HG03354 (cell line): ENCODE measurements around the gene DCTN4.

Source experiments
- ATAC-seq: cut with Tn5 transposase; IDR thresholded peaks from one replicate; pipeline ENCODE4 v1.9.1; 2021; ENCODE audit warnings: mild to moderate bottlenecking; ENCODE audit not compliant: unreplicated experiment, poor library complexity, severe bottlenecking

DCTN4 gene

GRCh38 chr5:150779397-150780186 lies 20.8 kb upstream of the DCTN4 start:
- peak; percentile 15 for ATAC-seq

- peak; percentile 20 for ATAC-seq
Measured at GRCh38 chr5:150778517-150779396, 19.9 kb upstream of the DCTN4 start, which contains the start of gene SMIM3. SMIM3 (plus strand) TSS chr5:150778757; CDS start chr5:150795441, 16,684 bp downstream.

GRCh38 chr5:150778088-150778516 lies 19.3 kb upstream of the DCTN4 start:
- no peak for ATAC-seq

GRCh38 chr5:150777685-150778084 lies 18.9 kb upstream of the DCTN4 start:
- no peak for ATAC-seq

- ATAC-seq: no peak
Measured at GRCh38 chr5:150774145-150774544, 15.3 kb upstream of the DCTN4 start.

GRCh38 chr5:150771034-150771795 lies 12.4 kb upstream of the DCTN4 start:
- ATAC-seq: no peak

GRCh38 chr5:150766251-150766650 lies 7.4 kb upstream of the DCTN4 start:
- ATAC-seq: no peak

GRCh38 chr5:150765799-150766169 lies 7.0 kb upstream of the DCTN4 start:
- peak; percentile 17 for ATAC-seq

GRCh38 chr5:150765011-150765798 lies 6.4 kb upstream of the DCTN4 start:
- peak; percentile 64 for ATAC-seq

GRCh38 chr5:150764530-150764929 lies 5.7 kb upstream of the DCTN4 start:
- no peak for ATAC-seq

GRCh38 chr5:150763023-150763769 lies 4.4 kb upstream of the DCTN4 start:
- ATAC-seq: no peak

GRCh38 chr5:150762211-150762610 lies 3.4 kb upstream of the DCTN4 start:
- ATAC-seq: no peak

GRCh38 chr5:150759334-150759583 lies 442 bp upstream of the DCTN4 start:
- no peak for ATAC-seq

- peak; percentile 29 for ATAC-seq
Measured at GRCh38 chr5:150758203-150758530, 650 bp downstream of the DCTN4 start.

GRCh38 chr5:150757087-150757649 lies 1.6 kb downstream of the DCTN4 start:
- no peak for ATAC-seq

- ATAC-seq: no peak
Measured at GRCh38 chr5:150753863-150754262, 5.0 kb downstream of the DCTN4 start.

- no peak for ATAC-seq
Measured at GRCh38 chr5:150753463-150753862, 5.4 kb downstream of the DCTN4 start.

GRCh38 chr5:150751096-150751891 lies 7.5 kb downstream of the DCTN4 start:
- ATAC-seq: no peak
